ENCODE measurements around the gene KDM2A.
"Not testable (repeated sequence)": the region's sequence is repeated elsewhere in the genome, so short reads cannot be mapped to it uniquely, and the experiment has no call there.

The KDM2A gene

DNA sequence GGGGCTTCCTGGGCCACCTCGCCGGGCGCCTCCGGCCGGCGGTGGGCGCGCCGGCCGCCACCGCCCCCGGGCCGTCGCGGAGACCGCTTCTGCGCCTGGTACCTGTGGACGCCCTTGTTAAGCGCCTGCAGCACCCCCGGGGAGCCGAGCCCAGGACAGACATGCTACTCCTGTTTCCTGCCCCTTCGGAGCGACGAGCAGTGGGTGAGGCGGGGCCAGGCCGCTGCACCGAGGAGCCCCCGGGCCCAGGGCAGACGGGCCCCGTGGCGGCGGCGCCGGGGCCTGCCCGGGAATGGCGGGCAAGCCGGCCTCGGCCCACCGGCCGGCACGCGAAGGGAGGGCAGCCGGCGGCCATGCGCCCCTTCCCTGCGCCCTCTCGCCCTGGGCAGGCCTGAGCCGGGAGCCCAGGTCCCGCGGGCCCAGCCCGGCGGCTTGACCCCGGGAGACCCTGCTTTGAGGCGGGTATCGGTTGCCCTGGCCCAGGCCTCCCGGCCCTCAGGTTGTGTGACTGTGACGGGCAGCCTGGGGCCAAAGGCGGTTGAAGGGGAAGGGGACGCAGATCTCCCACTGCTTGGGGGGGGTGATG is 789 bp upstream of the KDM2A start:
- peak; percentile 77 for DNase-seq

DNA sequence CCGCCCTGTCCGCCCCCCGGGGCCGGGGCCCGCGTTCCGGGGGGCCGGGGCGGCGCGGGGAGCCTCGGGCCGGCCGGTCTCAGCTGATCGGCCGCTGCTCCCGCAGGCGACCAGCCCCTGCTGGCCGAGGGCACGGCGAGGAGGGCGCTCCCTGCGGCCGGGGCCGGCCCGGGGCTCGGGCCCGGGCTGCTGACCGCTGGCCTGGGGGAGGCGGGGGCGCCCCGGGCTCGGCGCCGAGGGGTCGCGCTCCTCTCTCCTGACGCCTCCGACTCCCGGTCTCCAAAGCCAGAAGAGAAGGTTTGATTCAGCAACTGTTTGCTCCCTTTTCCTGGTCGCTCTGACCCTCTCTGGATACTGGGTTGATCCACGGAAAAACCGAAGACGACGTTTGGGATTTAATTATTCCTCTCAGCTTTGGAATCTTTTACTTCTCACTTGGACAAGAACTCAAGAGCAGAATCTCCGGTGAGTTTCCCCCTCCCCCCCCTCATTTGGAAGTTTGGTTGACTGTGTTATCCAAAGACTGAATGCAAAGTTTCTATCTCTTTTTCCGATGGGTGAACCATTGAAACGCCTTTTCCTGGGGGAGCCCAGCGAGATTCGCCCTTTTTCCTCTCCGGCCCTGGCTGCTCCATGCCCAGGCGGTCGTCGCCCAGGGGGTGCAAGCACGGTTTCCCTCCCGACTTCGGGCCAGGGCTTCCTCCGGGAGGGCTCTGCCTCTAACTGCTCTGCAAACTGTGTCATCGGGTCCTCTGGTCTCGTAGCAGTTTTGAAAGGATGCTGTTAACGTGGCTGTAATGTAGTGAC is 725 bp downstream of the KDM2A start:
- DNase-seq = peak; percentile 63

DNA sequence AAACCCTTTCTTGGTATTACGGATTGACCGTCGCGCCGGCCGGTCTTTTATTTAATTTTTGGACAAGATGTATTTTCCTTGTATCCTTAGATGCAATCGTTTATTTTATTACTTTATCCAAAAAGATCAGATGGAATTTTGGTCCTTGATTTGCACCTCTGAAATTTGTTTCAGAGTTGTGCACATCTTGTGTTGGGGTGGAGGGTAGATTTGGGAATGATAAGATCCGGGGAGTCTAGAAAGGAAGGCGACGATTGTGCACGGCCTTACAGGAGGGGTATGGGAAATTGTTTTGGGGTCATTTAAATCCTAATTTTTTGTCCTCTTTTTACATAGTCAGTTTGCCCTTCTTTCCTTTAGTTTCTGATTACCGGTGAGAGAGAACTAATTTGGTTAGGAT is 1.4 kb downstream of the KDM2A start:
- no peak for DNase-seq

DNA sequence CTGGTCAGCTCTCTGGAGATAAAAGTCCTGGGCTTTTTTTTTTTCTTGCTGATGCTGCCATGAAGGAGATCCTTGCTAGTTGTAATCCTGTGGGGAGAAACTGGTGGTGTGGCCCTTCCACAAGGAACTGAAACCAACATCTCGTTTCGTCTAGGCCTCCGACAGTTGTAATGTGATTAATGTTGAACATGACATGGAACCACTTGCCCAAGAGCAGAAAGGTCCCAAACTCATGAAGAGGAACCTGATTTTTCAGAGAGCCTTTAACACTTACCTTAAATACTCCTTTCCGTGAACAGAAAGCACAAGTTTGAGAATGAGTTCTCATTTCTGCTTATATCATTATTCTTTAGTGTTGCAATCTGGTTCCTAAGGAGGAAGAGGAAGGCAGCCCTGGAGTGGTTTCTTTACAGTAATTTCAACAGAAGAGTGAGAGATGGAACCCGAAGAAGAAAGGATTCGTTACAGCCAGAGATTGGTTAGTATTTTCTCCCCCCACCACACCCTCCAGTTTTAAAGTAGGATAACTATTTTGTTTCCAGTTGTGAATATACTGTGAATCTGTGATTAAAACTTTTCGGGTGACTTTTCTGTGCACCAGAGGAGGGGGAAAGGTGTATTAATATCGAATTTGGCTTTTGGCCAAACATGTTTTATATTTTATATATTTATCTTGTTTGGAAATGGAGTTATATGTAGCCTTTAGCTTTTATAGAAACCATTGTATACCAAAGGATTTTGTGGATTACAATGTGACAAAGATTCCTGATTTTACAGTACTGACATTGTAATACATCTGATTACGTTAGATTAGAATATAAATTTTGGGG is 2.0 kb downstream of the KDM2A start:
- peak; percentile 52 for DNase-seq

DNA sequence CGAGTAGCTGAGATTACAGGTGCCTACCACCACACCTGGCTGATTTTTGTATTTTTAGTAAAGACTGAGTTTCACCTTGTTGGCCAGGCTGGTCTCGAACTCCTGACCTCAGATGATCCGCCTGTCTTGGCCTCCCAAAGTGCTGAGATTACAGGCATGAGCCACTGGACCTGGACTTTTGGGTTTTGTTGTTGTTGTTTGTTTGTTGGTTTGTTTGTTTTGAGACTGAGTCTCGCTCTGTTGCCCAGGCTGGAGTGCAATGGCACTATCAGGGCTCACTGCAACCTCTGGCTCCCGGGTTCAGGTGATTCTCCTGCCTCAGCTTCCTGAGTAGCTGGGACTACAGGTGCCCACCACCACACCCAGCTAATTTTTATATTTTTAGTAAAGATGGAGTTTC is 4.7 kb downstream of the KDM2A start:
- DNase-seq = peak; percentile 33

DNA sequence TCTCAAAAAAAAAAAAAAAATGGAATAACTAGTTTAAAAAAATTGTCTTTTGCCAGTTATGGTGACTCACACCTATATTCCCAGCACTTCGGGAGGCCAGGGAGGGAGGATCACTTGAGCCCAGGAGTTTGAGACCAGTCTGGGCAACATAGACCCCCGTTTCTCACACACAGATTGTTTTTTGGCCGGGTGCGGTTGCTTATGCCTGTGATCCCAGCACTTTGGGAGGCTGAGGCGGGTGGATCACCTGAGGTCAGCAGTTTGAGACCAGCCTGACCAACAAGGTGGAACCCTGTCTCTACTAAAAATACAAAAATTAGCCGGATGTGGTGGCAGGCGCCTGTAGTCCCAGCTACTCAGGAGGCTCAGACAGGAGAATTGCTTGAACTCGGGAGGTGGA is 7.2 kb downstream of the KDM2A start:
- peak; percentile 35 for DNase-seq

DNA sequence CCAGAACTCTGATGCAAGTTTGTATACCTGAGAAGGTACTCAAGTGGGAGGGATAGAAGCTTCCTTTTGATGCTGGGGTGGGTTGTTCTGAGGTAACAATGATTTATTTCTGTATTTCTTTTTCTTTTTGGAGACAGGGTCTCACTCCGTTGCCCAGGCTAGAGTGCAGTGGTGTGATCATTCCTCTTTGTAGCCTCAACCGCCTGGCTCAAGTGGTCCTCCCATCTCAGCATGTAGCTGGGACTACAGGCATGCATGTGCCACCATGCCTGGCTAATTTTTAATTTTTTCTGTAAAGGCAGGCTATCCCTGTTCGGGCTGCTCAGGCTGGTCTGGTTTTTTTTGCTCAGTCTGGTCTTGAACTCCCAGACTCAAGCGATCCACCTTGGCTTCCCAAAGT is 7.9 kb downstream of the KDM2A start:
- DNase-seq = peak; percentile 34

DNA sequence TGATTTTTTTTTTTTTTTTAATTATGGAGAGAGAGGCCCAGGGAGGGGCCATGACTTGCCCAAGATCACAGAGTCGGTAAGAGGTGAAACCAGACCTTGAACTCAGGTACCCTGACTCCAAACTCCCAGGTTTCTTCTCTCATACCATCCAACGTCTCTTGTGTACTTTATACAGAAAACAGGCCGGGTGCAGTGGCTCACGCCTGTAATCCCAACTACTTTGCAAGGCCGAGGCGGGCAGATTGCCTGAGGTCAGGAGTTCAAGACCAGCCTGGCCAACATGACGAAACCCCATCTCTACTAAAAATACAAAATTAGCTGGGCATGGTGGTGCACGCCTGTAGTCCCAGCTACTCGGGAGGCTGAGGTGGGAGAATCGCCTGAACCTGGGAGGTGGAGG is 11.8 kb downstream of the KDM2A start:
- peak; percentile 15 for DNase-seq

DNA sequence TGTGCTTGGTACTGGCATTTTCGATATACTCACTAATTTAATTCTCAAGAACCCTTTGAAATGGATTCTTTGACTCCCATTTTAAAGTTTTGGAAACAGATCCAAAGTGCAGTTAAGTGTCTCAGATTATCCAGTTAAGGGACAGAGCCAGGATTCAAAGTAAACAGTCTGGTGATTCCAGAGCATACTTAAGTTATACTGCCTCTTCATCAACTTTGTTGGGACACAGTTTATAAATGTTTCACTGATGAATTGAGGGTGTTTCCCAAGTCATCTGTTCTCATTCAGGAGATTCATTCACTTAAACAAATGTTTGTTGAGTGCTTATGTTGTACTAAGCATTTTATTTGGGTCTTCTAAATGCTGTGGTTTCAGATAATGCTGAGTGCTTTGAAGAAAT is 17.1 kb downstream of the KDM2A start:
- no peak for DNase-seq

DNA sequence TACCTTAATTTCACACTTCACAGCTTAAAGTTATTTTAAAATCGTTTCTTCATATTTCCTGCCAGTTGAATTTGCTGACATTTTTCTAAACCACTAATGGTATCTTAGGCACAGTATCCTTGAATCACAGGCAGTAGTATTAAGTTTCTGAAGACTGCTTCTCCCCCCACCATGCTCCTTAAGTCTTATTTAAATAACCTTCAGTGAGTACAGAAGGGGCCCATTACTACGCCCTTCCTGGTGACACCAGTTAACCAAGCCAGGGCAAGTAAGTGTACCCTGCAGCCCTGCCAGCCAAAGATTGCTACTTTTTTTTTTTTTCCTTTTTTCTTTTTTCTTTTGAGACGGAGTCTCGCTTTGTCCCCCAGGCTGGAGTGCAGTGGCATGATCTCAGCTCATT is 19.9 kb downstream of the KDM2A start:
- peak; percentile 17 for DNase-seq

DNA sequence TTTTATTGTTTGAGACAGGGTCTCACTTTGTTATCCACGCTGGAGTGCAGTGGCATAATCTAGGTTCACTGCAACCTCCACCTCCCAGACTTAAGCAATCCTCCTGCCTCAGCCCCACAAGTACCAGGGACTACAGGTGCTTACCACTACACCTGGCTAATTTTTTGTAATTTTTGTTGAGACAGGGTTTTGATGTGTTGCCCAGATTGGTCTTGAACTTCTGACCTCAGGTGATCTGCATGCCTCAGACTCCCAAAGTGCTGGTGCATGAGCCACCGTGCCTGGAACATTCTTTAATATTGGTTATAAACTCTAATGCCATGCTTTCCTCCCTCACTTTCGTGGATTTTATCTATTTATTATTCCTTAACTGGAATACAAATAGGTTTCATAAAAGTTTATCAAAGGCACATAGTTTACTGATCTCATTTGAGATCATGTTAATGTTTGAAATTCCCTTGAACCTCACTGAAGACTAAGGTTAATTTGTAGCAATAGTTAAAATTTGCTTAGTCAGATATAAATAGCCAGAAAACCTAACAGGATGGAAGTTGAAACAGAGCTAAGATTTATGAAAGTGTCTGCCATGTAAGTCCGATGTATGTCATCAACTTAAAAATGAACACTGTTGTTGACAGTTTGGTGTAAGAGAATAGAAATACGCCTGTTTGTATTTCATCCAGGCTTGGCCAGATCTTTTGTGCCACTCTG is 27.6 kb downstream of the KDM2A start:
- no peak for DNase-seq

DNA sequence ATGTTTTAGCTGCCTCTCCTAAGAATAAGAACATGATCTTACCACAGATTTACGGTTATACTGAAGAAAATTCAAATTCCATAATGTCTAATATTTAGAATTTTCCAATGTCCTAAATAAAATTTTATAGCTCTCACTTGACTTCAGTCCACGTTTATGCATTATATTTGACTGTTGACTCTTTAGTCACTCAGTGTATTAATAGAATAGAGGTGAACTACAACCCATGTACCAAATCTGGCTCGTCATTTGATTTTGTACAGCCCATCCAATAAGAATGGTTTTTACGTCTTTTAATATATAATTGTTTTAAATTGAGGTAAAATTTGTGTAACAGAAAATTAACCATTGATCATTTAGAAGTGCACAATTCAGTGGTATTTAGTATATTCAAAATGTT is 34.9 kb downstream of the KDM2A start:
- DNase-seq = no peak

DNA sequence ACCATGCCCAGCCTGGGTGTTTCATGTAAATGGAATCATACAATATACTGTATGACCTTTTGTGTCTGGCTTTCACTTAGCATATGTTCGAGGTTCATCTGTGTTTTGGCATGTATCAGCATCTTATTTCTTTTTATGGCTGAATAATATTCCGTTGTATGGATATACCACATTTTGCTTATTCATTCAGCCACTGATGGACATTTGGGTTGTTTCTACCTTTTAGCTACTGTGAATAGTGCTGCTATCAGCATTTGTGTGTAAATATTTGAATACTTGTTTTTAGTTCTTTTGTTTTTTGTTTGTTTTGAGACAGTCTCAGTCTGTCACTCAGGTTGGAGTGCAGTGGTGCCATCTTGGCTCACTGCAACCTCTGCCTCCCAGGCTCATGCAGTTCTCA is 35.7 kb downstream of the KDM2A start:
- no peak for DNase-seq

DNA sequence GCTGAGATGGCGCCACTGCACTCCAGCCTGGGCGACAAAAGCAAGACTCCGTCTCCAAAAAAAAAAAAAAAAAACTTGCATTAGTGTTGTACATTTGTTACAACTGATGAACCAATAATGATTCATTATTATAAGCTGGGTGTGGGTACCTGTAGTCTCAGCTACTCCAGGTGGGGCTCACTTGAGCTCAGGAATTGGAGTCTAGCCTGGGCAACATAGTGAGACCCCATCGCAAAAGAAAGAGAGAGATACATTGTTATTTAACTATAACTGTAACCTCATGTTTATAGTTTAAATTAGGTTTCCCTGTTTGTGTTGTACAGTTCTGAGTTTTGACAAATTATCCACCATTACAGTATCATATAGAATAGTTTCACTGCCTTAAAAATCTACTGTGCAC is 38.6 kb downstream of the KDM2A start:
- DNase-seq = no peak

DNA sequence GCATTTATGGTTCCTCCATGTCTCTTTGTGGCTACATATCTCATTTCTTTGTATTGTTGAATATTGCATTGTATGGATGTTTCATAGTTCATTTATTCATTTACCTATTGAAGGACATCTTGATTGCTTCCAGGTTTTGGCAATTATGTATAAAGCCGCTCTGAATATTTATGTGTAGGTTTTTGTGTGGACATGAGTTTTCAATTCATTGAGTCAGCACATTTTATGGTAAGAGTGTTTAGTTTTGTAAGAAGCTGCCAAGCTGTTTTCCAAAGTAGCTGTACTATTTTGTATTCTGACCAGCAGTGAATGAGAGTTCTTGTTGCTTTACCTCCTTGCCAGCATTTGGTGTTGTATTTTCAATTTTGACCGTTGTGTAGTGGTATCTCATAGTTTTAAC is 39.2 kb downstream of the KDM2A start:
- no peak for DNase-seq

DNA sequence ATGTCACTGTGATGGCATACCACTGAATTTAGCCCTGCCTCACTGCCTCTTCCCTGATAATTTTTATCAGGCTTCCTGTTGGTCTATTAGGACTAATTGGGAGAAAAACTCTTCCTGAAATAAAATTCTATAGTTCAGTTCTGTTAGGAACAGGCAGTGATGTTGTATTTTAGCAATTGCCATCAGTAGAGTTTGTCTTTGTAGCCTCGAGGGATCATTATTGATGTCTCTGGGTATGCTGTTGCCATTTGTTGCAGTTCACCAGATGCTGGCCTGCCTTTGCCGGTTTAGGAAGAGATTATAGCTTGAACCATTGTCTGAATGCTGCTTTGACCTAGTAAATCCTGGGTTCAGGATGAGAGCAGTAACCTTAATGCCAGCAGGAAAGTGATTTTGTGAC is 41.0 kb downstream of the KDM2A start:
- no peak for DNase-seq

DNA sequence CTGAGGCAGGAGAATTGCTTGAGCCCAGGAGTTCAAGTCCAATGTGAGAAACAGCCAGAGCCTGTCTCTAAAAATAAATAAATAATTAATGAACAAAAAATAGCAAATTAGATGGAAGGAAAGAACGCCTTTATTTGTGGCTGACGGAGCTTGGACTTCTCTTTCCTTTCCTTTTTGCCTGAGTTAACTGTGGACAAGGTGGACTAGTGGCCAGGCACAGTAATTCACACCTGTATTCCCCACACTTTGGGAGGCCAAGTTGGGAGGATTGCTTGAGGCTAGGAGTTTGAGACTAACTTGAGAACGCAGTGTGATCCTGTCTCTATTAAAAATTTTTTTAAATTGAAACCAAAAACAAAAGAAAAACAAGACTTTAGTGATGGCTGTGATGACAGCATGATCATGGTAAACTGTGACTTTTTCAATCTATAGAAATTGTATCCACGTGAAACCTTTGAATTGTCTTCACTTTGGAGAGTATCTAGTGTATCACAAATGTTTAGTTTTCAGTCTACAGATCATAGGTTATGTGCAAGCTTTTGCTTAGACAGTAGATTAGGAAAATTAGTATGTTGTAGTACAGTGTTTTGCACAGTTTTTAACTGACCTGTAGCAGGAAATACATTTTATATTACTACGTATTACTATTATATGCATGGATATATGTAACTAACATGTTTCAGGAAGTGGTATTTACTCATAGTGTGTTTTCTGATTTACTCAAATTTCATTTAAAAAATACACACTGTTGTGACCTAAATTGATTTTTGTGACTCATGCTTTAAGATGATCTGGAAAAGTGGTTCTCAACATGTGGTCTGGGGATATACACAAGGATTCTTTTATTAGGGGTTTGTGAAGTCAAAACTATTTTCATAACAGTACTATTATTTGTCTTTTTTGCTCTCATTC is 42.1 kb downstream of the KDM2A start:
- DNase-seq = no peak

DNA sequence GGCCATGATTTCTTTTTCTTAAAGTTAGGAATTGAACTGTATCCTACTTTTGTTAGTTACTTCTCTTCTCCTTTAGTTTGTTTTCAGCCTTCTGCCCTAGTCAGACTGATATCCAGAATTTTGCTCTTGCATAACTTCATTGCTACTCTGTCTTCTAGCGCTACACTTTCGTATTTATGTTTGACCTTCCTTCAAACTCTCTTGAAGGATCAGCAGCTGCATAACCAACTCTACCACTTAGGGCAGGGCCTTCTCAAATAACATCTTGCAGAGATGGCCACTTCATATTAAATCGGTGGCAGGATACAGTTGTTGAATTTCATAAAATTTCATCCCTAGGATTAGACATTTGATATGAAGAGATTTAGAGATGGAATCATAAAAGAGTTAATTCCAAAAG is 43.9 kb downstream of the KDM2A start:
- no peak for DNase-seq

DNA sequence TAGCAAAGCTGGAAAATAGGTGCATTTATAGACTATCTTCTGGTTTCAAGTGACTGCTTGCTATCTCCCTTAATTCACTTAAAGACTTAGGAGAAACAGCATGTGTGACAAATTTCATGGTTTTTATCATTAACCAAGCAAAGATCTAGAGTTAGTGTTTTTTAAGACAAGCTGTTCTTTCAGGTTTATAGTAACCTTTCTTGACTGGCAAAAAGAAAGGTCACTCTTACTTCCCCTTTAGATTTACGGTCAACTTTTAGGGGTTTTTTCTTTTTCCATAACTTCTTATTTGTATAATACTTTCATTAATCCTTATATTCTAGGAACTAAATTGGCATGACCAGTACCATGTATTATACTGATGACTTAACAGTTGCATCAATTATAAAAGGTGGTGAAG is 46.6 kb downstream of the KDM2A start:
- DNase-seq = no peak

DNA sequence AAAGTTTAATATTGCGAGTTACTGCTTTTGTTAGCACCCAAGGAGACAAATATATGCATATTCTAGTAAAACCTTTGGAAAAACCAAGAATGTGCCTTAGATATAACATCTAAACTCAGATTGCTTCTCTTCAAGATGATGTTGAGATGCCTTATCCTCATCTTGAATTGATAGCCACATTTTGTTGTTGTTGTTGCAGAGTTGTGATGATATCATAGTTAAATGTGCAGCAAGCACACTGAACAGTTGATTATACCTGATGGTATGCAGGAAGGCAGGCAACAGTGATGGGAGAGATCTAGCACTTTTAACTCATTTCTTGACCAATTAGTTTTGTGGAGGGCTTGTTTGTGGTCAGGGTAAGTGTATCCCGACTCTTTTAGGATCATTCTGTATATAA is 48.0 kb downstream of the KDM2A start:
- DNase-seq = no peak

DNA sequence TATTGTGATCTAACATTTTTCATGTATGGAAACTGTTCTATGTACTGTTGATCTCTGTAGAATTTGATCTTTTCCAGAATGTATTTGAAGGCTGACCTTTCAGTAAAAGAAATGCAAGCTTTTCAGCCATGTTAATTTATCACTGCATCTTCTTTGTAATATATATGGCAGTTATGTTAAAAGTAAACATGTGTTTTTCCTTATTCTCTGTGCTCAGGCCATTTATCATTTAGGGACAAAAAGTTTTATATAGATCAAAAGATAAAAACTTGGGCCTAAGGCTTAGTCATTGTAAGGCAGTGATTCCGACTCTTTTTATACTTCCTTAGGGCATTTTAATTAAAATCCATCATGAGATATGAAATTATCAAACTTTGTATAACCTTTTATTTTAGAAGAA is 48.7 kb downstream of the KDM2A start:
- no peak for DNase-seq

DNA sequence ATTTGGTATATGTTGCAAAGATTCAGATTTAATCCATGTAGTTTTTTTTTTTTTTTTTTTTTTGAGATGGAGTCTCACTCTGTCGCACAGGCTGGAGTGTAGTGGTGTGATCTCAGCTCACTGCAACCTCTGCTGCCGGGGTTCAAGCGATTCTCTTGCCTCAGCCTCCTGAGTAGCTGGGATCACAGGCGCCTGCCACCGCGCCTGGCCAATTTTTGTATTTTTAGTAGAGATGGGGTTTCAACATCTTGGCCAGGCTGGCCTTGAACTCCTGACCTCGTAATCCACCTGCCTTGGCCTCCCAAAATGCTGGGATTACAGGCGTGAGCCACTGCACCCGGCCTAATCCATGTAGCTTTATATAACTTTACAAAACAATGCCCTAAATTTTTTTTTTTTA is 49.8 kb downstream of the KDM2A start:
- DNase-seq = not testable (repeated sequence)

Data from activated CD8-positive, alpha-beta memory T cell treated with anti-CD3 and anti-CD28 coated beads, Interleukin-2, amount 50 U/mL, for 48 hours (primary cell).